WTC11 (cell line): ENCODE results near the gene HTATIP2. TPM values are rescaled to one million over a fixed set of nuclear protein-coding genes. Genes with fewer than 3 reads are reported as not detected.

ENCODE experiments used
- ATAC-seq: fragments of 200-7000 bp; cut with Tn5 transposase; 2 replicates; pipeline ENCODE4 v1.10.0; 2021; ENCODE audit warnings: mild to moderate bottlenecking, moderate library complexity
- CTCF ChIA-PET: fragments of 300-600 bp; sonication (Branson Sonifier 250); formaldehyde crosslinking; loops from one replicate; lab custom pipeline; 2021; ENCODE audit warnings: antibody characterized with exemption; lab: Charles Lee
- POLR2A ChIA-PET: fragments of 350-600 bp; sonication (Branson Sonifier 250); formaldehyde crosslinking; loops from one replicate; lab custom pipeline; 2021; ENCODE audit warnings: antibody characterized with exemption; lab: Charles Lee
- DNase-seq: peaks from one replicate; pipeline ENCODE4 v3.0.0; 2021; ENCODE audit warnings: low spot score
- H3K27ac Mint-ChIP-seq: 2 replicates; pipeline ENCODE4 v1.8.0; 2021; ENCODE audit warnings: mixed read lengths
- H3K27me3 Mint-ChIP-seq: 2 replicates; pipeline ENCODE4 v1.8.0; 2021; ENCODE audit warnings: low read depth, mild to moderate bottlenecking, moderate library complexity, mixed read lengths
- H3K36me3 Mint-ChIP-seq: 2 replicates; pipeline ENCODE4 v1.8.0; 2021; ENCODE audit warnings: mixed read lengths
- H3K4me1 Mint-ChIP-seq: 2 replicates; pipeline ENCODE4 v1.8.0; 2022; ENCODE audit warnings: mixed read lengths
- H3K4me3 Mint-ChIP-seq: 2 replicates; pipeline ENCODE4 v1.8.0; 2021; ENCODE audit warnings: mild to moderate bottlenecking, moderate library complexity, mixed read lengths
- H3K9me3 Mint-ChIP-seq: 2 replicates; pipeline ENCODE4 v1.8.0; 2021; ENCODE audit warnings: mixed read lengths
- CREB1 ChIP-seq: sonication (generic); formaldehyde crosslinking; IDR thresholded peaks from 2 replicates; pipeline ENCODE4 v1.8.0; 2023; ENCODE audit warnings: mild to moderate bottlenecking, missing genetic modification reagents
- CTCF ChIP-seq: fragments of 200-600 bp; IDR thresholded peaks from 2 replicates; pipeline ENCODE4 v1.8.0; 2022; ENCODE audit warnings: antibody characterized with exemption
- E2F1 ChIP-seq: sonication (generic); formaldehyde crosslinking; IDR thresholded peaks from 2 replicates; pipeline ENCODE4 v1.8.0; 2022; ENCODE audit warnings: mild to moderate bottlenecking, missing genetic modification reagents
- ELF4 ChIP-seq: sonication (generic); formaldehyde crosslinking; IDR thresholded peaks from 2 replicates; pipeline ENCODE4 v1.8.1; 2022; ENCODE audit warnings: low read depth, mild to moderate bottlenecking, moderate library complexity, missing genetic modification reagents
- FOXP1 ChIP-seq: sonication (generic); formaldehyde crosslinking; IDR thresholded peaks from 2 replicates; pipeline ENCODE4 v1.8.0; 2022; ENCODE audit warnings: missing genetic modification reagents, mild to moderate bottlenecking, moderate library complexity, borderline replicate concordance
- GRHL2 ChIP-seq: fragments of 250-450 bp; sonication (Bioruptor Pico); IDR thresholded peaks from 2 replicates; pipeline ENCODE4 v1.8.0; 2022; ENCODE audit warnings: mild to moderate bottlenecking, moderate library complexity; ENCODE audit not compliant: insufficient replicate concordance, severe bottlenecking
- HMGA2 ChIP-seq: fragments of 250-450 bp; sonication (Bioruptor Pico); IDR thresholded peaks from 2 replicates; pipeline ENCODE4 v1.4.0; 2021; ENCODE audit warnings: mild to moderate bottlenecking, moderate library complexity
- JUN ChIP-seq: sonication (generic); formaldehyde crosslinking; IDR thresholded peaks from 2 replicates; pipeline ENCODE4 v1.8.0; 2023; ENCODE audit warnings: mild to moderate bottlenecking, missing genetic modification reagents
- KAT7 ChIP-seq: sonication (generic); formaldehyde crosslinking; IDR thresholded peaks from 2 replicates; pipeline ENCODE4 v1.8.1; 2023; ENCODE audit warnings: missing genetic modification reagents, mild to moderate bottlenecking, borderline replicate concordance
- MAX ChIP-seq: sonication (generic); formaldehyde crosslinking; IDR thresholded peaks from 2 replicates; pipeline ENCODE4 v1.8.0; 2022; ENCODE audit warnings: mild to moderate bottlenecking, missing genetic modification reagents
- NFE2L1 ChIP-seq: sonication (generic); formaldehyde crosslinking; IDR thresholded peaks from 2 replicates; pipeline ENCODE4 v1.8.1; 2023; ENCODE audit warnings: missing genetic modification reagents
- PRRX2 ChIP-seq: fragments of 250-450 bp; sonication (Bioruptor Pico); IDR thresholded peaks from 2 replicates; pipeline ENCODE4 v1.8.0; 2021; ENCODE audit warnings: mild to moderate bottlenecking
- RELA ChIP-seq: sonication (generic); formaldehyde crosslinking; IDR thresholded peaks from 2 replicates; pipeline ENCODE4 v1.8.1; 2022; ENCODE audit warnings: missing genetic modification reagents, mild to moderate bottlenecking, borderline replicate concordance
- RORB ChIP-seq: fragments of 250-450 bp; sonication (Bioruptor Pico); IDR thresholded peaks from 2 replicates; pipeline ENCODE4 v1.9.0; 2021; ENCODE audit warnings: mild to moderate bottlenecking
- SMAD4 ChIP-seq: sonication (generic); formaldehyde crosslinking; IDR thresholded peaks from 2 replicates; pipeline ENCODE4 v1.8.0; 2022; ENCODE audit warnings: mild to moderate bottlenecking, missing genetic modification reagents
- ZBTB21 ChIP-seq: sonication (generic); formaldehyde crosslinking; IDR thresholded peaks from 2 replicates; pipeline ENCODE4 v1.8.1; 2023; ENCODE audit warnings: mild to moderate bottlenecking, missing genetic modification reagents, borderline replicate concordance
- ZNF396 ChIP-seq: fragments of 250-450 bp; sonication (Bioruptor Pico); IDR thresholded peaks from 2 replicates; pipeline ENCODE4 v1.8.0; 2021; ENCODE audit warnings: mild to moderate bottlenecking, moderate library complexity, borderline replicate concordance
- ZNF671 ChIP-seq: fragments of 250-450 bp; sonication (Bioruptor Pico); IDR thresholded peaks from 2 replicates; pipeline ENCODE4 v1.8.0; 2021; ENCODE audit warnings: mild to moderate bottlenecking
- total RNA-seq: library from RNA; stranded (reverse); gene quantifications from 3 replicates; pipeline ENCODE4 v1.2.3, GENCODE V29; 2021

HTATIP2 gene
- total RNA-seq, 1 experiment from 2014 or later, result 32.7 TPM

- no peak for DNase-seq
- Mint-ChIP-seq H3K9me3 (no peaks in the 10 kb centered on the region), H3K36me3 (peaks cover 11% of the 10 kb centered on the region), H3K27me3 (no peaks in the 10 kb centered on the region), H3K4me3 (no peak overlapping the region), H3K4me1 (no peaks in the 10 kb centered on the region), H3K27ac (peak overlapping the region; percentile 10; the same call in 1 of the 2 replicates)
- ChIA-PET POLR2A (no interaction called here), CTCF (no interaction called here)
- ATAC-seq, result no peak
- no peak for TF ChIP-seq SMAD4 (CRISPR knock-in tag)
- TF ChIP-seq JUN (CRISPR knock-in tag), result no peak
- no peak for TF ChIP-seq CTCF
- no peak for TF ChIP-seq HMGA2 (CRISPR knock-in tag)
- no peak for TF ChIP-seq ZNF671
- no peak for TF ChIP-seq MAX
- TF ChIP-seq FOXP1, result no peak
- no peak for TF ChIP-seq RORB (CRISPR knock-in tag)
- no peak for TF ChIP-seq KAT7 (CRISPR knock-in tag)
Observed at GRCh38 chr11:20421946-20422345, 58.4 kb downstream of the HTATIP2 start.

GRCh38 chr11:20429216-20429615 lies 65.7 kb downstream of the HTATIP2 start:
- no peak overlapping the region for H3K27ac Mint-ChIP-seq
- no peak overlapping the region for H3K4me3 Mint-ChIP-seq
- ChIA-PET POLR2A (no interaction called here), CTCF (no interaction called here)
- H3K4me1 Mint-ChIP-seq, result peaks cover under 1% of the 10 kb centered on the region; the same call in 1 of the 2 replicates
- H3K27me3 Mint-ChIP-seq, result no peaks in the 10 kb centered on the region
- no peak for TF ChIP-seq RORB (CRISPR knock-in tag)
- no peak for TF ChIP-seq NFE2L1 (CRISPR knock-in tag)
- TF ChIP-seq ZBTB21 (CRISPR knock-in tag), result no peak
- TF ChIP-seq GRHL2, result no peak
- TF ChIP-seq ZNF396 (CRISPR knock-in tag), result no peak
- no peak for TF ChIP-seq RELA
- TF ChIP-seq E2F1 (CRISPR knock-in tag), result no peak
- TF ChIP-seq CREB1, result no peak
- no peak for TF ChIP-seq PRRX2 (CRISPR knock-in tag)
- no peak for TF ChIP-seq ELF4 (CRISPR knock-in tag)
- ATAC-seq, result no peak
- no peaks in the 10 kb centered on the region for H3K9me3 Mint-ChIP-seq
- DNase-seq, result no peak
- H3K36me3 Mint-ChIP-seq, result peaks cover 4% of the 10 kb centered on the region

Other genes with a start within 250 kb of the HTATIP2 start
- 0.14 to 0.24 TPM (median 0.14 TPM) in 3 replicates for gene DBX1, start 203.2 kb upstream of the HTATIP2 start, total RNA-seq
- gene PRMT3, start 24.0 kb downstream of the HTATIP2 start, total RNA-seq, result 26.7 to 31.4 TPM (median 28.0 TPM) in 3 replicates
- gene SLC6A5, start 235.9 kb downstream of the HTATIP2 start, total RNA-seq, result 0.05 TPM in 2 of 3 replicates, not detected in the other